ENCODE measurements around the gene HAAO. TPM values are rescaled to one million over a fixed set of nuclear protein-coding genes. Genes with fewer than 3 reads are reported as not detected.

The HAAO gene
- total and polyA plus RNA-seq, 2 of the 8 experiments (the other 6 are each of a cell fraction or from before 2014, with no cell fraction given), result 2.5 to 7.0 TPM

- no peak overlapping the region for H2AK5ac ChIP-seq (ENCODE audit: low read depth, low read length)
- no peak overlapping the region for H3K14ac ChIP-seq (ENCODE audit: insufficient read length)
- no peaks in the 10 kb centered on the region for H3K79me2 ChIP-seq (ENCODE audit: control insufficient read depth in 1 of 2, insufficient read depth in 2 of 2, low read length in 2 of 2)
- H3K9me3 ChIP-seq (ENCODE audit: insufficient read depth in 2 of 2, low read depth in 1 of 2, low read length in 1 of 2), result peaks cover 14 to 21% of the 10 kb centered on the region in 2 experiments
- 93% methylated on average over 3 of the region's 3 CpGs; no CpG with 5 or more reads in 1 of the 2 experiments for WGBS, 2 experiments (ENCODE audit: extremely low coverage in 1 of 2, insufficient coverage in 1 of 2, insufficient read length in 1 of 2, insufficient replicate concordance in 2 of 2, low coverage in 1 of 2, low lambda C conversion rate in 2 of 2, missing lambda C conversion rate in 1 of 2)
- H3K18ac ChIP-seq (ENCODE audit: extremely low read depth, low read length), result no peak overlapping the region
- no peak overlapping the region for H2BK120ac ChIP-seq (replicated peaks; ENCODE audit: low read depth, low read length)
- no peak overlapping the region for H2BK12ac ChIP-seq (ENCODE audit: low read depth, low read length)
- no peaks in the 10 kb centered on the region for H3K23me2 ChIP-seq (ENCODE audit: low read depth, low read length)
- no peak overlapping the region for H3K9ac ChIP-seq (replicated peaks in 1 of 4; ENCODE audit: extremely low read depth in 1 of 4, low read depth in 3 of 4, low read length in 3 of 4)
- ChIA-PET POLR2A (ENCODE audit: partially characterized antibody) (interaction anchor here (2.6 kb wide), 1 partner anchor 16 kb away, joined by 5 read pairs; no protein-coding TSS in a partner anchor), CTCF (ENCODE audit: partially characterized antibody) (interaction anchor here (0.6 to 1.2 kb wide), 3 partner anchors 16 to 1378 kb away, joined by 3 to 4 read pairs (median 3); no protein-coding TSS in a partner anchor)
- H4K20me1 ChIP-seq (replicated peaks in 1 of 2; ENCODE audit: control insufficient read depth in 1 of 2, insufficient read depth in 2 of 2, low read length in 2 of 2), result no peaks in the 10 kb centered on the region
- no peak overlapping the region for H4K5ac ChIP-seq (ENCODE audit: insufficient read length, low read depth, low read length)
- H2BK5ac ChIP-seq (ENCODE audit: low read depth, low read length), result no peak overlapping the region
- H3K79me1 ChIP-seq (ENCODE audit: low read depth, low read length), result no peaks in the 10 kb centered on the region
- H3K4me3 ChIP-seq (ENCODE audit: extremely low read depth in 1 of 4, insufficient read depth in 2 of 4, low read depth in 3 of 4, low read length in 4 of 4), result no peak overlapping the region
- FAIRE-seq, result no peak
- no peak overlapping the region for H3K4me2 ChIP-seq (ENCODE audit: insufficient read depth in 1 of 2, low read depth in 2 of 2, low read length in 2 of 2)
- H2AFZ ChIP-seq (ENCODE audit: low read length), result no peak overlapping the region
- no peaks in the 10 kb centered on the region for H3K27me3 ChIP-seq (replicated peaks in 1 of 4; ENCODE audit: control insufficient read depth in 3 of 4, extremely low read depth in 1 of 4, insufficient read depth in 3 of 4, low read length in 3 of 4)
- DNase-seq (ENCODE audit: low read depth in 1 of 2, low spot score in 2 of 2), result no peak
- H3K4me1 ChIP-seq (replicated peaks in 1 of 4; ENCODE audit: control insufficient read depth in 3 of 4, insufficient read depth in 4 of 4, low read length in 3 of 4), result peaks cover 0 to 3% (median 2%) of the 10 kb centered on the region in 4 experiments; a peak in 3 of 7 replicates
- no peak overlapping the region for H4K8ac ChIP-seq (ENCODE audit: extremely low read depth, insufficient read depth, low read length)
- no peak overlapping the region for H2BK20ac ChIP-seq (ENCODE audit: low read length)
- H3K56ac ChIP-seq (replicated peaks; ENCODE audit: insufficient read length, low read depth, low read length), result no peak overlapping the region
- H3K36me3 ChIP-seq (ENCODE audit: control insufficient read depth in 2 of 4, insufficient read depth in 4 of 4, low read length in 3 of 4), result peaks cover 0 to 3% (median 1%) of the 10 kb centered on the region in 4 experiments; a peak in 2 of 8 replicates
- H3K23ac ChIP-seq (ENCODE audit: insufficient read length), result no peak overlapping the region
- no peak overlapping the region for H4K91ac ChIP-seq (replicated peaks; ENCODE audit: insufficient read length, low read length)
- H3K4ac ChIP-seq (replicated peaks; ENCODE audit: insufficient read length, low read depth, low read length), result no peak overlapping the region
- no peak overlapping the region for H2BK15ac ChIP-seq (ENCODE audit: low read length)
- H3K27ac ChIP-seq (ENCODE audit: low read depth, low read length), result no peak overlapping the region
- TF ChIP-seq HDAC2 (IDR thresholded peaks at IDR 0.05; ENCODE audit: borderline replicate concordance in 1 of 2, low read depth in 2 of 2, low read length in 2 of 2) (no peak), KDM4A (IDR thresholded peaks at IDR 0.05; ENCODE audit: low read depth, low read length, severe bottlenecking) (no peak), CEBPB (IDR thresholded peaks at IDR 0.05; ENCODE audit: low read depth, low read length) (no peak), CBX5 (IDR thresholded peaks at IDR 0.05; ENCODE audit: low read depth, low read length) (no peak), POLR2AphosphoS5 (IDR thresholded peaks at IDR 0.05; ENCODE audit: low read depth, low read length) (no peak), SIN3A (conservative IDR thresholded peaks at IDR 0.05 in 1 of 2, IDR thresholded peaks at IDR 0.05 in 1 of 2; ENCODE audit: low read depth in 1 of 2, low read length in 2 of 2) (no peak), POLR2A (IDR thresholded peaks at IDR 0.05; ENCODE audit: control extremely low read depth in 1 of 2, low read depth in 2 of 2, low read length in 2 of 2) (no peak), CHD1 (IDR thresholded peaks at IDR 0.05; ENCODE audit: low read depth, low read length) (no peak), TEAD4 (IDR thresholded peaks at IDR 0.05; ENCODE audit: low read depth, low read length) (no peak), SAP30 (IDR thresholded peaks at IDR 0.05; ENCODE audit: insufficient read depth, insufficient replicate concordance, low read length) (no peak), EZH2 (IDR thresholded peaks at IDR 0.05; ENCODE audit: low read depth, low read length, severe bottlenecking) (no peak), TCF12 (IDR thresholded peaks at IDR 0.05; ENCODE audit: low read depth, low read length) (no peak)
These were observed 14.2 kb downstream of the HAAO start for GRCh38 chr2:42777883-42778805.

Data from H1 (cell line).